KBM-7 (cell line): ENCODE results near the gene GPR139.

Source experiments
- DNase-seq: peaks from one replicate; pipeline ENCODE4 v3.0.0-alpha.2; 2015
- in situ Hi-C: fragments of 300-500 bp; cut with MboI; formaldehyde crosslinking; loops from 2 replicates; pipeline ENCODE4 v1.14.3; 2020; ENCODE audit warnings: low sequenced_read_pairs, low pct_unique_long_range_greater_than_20kb, mixed read lengths

Gene GPR139

GRCh38 chr16:19997734-19998133, 76.0 kb downstream of the GPR139 start:
- DNase-seq, result no peak
- in situ Hi-C loops, result no loop called here

GRCh38 chr16:19997264-19997663, 76.4 kb downstream of the GPR139 start:
- in situ Hi-C loops, result no loop called here
- no peak for DNase-seq

GRCh38 chr16:19994466-19995170, 79.1 kb downstream of the GPR139 start:
- no peak for DNase-seq
- in situ Hi-C loops, result no loop called here

GRCh38 chr16:19991614-19992013, 82.1 kb downstream of the GPR139 start:
- no peak for DNase-seq
- in situ Hi-C loops, result no loop called here

- in situ Hi-C loops, result no loop called here
- DNase-seq, result no peak
Measured at GRCh38 chr16:19984135-19984534, 89.6 kb downstream of the GPR139 start.
